ENCODE results near the gene CERS6.

The CERS6 gene

DNA sequence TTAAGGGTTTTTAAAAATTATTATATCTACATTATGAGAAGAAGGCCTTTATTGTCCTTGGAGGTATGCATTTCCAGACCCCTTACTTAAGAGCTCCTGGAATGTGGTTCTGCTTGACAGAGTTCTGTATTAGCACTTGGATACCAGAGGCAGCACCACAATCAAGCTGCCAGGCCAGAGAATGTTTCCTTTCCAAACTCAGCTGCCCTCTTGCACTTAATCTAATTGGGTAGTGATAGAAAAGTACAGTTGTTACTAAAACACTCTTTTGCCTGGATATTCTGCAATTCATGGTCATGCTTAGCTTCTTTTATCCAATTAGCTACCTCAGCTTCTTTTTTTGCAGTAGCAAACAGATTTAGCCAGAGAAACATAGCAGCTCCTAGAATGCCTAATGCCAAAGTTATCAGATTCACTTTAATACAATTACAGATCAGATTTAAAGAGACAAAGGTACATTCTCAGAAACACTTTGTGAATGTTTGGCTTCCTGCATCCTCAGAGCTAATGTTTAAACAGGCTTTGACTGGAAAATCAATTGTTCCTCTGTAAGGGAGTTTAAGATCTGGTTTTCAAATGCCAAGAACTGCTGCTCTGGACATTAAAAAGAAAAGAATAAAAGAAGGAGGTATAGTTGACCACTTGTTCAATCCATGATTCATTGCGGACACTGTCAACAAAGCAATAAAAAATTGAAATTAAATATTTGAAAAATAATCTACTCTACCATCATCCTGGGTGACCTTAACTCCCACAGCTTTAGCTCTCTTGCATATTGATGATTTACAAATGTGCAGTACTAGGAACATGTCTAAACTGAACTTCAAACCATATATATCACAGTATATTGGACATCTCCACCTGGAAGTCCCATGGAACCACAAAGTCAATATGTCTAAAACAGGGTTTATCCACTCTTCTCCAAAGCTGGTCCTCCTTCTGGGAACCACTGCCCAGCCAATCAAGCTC, 359.2 kb downstream of the CERS6 start:
- no peak for DNase-seq

GRCh38 chr2:168816369-168816768, 360.3 kb downstream of the CERS6 start:
- no peak for DNase-seq

DNA sequence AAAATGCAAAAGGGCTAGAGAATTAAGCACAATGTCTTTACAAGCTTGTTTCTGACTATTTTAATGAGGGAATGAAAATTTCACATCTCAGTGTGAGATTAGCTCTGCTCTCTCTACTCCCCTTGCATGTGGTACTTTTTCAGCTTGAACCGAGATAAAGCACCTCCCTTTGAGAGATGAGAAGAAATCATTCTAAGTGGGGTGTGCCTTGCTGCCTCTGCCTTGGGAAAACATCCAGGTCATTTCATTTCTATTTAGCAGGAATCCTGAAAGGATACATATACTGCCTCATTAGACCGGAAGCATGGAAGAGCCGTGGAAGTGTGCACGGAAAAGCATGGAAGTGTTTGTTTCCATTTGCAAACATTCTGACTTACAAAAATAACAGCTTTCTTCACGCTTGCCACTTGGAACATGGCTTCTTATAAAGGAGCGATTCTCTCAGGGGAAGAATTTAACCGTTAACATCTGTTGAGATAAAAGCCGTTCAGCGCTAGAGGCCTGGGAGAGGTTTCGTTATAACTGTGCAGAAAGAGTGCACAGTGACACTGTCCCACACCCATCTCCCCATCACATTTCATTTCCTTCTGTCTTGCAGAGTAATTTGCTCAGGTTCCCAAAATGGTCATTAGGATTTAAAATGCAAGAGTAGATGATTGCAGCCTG, 363.1 kb downstream of the CERS6 start:
- no peak for DNase-seq

DNA sequence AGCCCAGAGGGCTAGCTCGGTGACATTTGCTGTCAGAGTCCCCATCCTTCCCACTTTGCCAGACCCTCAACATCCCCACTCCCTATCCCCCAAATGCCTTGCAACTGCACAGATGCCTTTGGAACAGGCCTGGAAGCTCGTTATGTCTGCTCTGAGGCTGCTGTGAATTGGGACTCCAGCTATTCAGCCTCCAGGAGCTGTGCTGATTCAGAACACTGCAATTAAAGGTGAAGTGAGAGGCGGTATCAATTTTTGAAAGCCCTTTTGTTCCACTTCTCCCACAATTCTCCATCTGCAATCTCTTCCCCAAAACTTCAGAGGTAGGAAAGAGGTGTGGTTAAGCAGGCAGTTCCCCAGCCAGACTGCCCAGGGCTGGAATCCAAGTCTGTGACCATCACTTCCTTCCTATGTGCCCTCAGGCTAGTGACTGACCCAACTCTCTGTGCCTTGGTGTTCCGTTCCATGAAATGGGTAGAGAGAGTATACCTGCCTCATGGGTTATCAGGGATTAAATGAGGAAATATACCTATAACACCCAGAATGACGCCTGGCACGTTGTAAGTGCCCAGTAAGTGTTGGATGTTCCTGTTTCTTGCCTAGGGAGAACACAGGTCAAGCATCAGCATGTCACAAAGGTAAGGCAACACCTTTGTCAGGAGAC, 363.9 kb downstream of the CERS6 start:
- DNase-seq: no peak

DNA sequence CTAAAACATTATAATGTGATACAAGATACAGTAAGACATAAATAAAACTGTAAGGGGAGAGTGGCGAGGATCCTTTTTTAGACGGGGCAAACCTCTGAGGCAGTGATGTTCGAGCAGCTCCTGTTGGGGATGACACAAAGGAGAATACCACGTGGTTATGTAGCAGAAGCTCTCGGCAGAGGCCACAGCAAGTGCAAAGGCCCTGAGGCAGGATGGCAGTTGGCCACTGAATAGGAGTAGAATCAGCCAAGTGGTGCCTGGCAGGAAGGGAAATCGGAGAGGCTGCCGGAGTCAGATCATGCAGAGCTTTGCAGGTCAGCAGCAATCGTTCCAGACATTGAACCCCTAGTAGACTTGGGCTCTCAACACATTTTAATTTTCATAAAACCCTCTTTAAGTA, 365.5 kb downstream of the CERS6 start:
- DNase-seq: no peak

- no peak for DNase-seq
Measured at GRCh38 chr2:168821992-168822391, 365.9 kb downstream of the CERS6 start.

Measured in stimulated activated CD4-positive, alpha-beta T cell treated with anti-CD3 and anti-CD28 coated beads, Interleukin-4, amount 100 ng/mL, for 24 hours (primary cell).